ENCODE data around the gene TAL1.

DNA sequence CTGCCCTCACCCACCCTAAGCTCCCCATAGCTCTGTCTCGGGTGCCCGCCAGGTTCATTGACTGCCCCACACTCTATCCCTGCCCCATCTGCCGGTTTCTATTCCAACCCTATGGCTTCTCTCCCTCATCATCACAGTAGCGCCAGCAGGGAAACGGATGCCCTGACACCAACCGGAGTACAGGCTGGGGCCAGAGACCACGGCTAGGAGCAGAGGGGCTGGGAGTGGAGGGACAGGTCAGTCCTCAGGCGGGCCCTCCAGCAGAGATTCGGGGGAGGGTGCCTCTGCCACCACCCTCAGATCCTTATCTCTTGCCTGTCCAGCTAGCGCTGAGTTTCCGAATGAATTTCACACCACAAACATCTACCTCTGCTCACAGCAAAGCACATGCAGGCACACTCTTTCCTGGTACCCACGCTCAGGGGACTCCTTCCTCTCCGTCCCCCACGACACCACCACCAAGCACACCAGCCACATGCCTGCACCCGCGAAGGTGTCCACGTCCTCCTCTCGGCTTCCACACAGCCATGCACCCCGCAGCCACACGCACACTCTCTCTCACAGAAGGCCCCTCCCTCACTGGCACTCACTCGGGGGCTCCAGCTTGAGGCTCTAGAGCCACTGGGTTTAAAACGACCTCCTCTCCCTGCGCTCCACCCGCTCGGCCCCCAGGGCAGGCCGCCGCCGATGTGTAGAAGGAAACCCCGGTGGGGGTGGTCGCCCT is 7.2 kb downstream of the TAL1 start:
- TF ChIP-seq, protein P1, sequence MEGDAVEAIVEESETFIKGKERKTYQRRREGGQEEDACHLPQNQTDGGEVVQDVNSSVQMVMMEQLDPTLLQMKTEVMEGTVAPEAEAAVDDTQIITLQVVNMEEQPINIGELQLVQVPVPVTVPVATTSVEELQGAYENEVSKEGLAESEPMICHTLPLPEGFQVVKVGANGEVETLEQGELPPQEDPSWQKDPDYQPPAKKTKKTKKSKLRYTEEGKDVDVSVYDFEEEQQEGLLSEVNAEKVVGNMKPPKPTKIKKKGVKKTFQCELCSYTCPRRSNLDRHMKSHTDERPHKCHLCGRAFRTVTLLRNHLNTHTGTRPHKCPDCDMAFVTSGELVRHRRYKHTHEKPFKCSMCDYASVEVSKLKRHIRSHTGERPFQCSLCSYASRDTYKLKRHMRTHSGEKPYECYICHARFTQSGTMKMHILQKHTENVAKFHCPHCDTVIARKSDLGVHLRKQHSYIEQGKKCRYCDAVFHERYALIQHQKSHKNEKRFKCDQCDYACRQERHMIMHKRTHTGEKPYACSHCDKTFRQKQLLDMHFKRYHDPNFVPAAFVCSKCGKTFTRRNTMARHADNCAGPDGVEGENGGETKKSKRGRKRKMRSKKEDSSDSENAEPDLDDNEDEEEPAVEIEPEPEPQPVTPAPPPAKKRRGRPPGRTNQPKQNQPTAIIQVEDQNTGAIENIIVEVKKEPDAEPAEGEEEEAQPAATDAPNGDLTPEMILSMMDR (IDR thresholded peaks at IDR 0.05; ENCODE audit: control extremely low read depth in 1 of 3, insufficient read depth in 1 of 3, low read depth in 1 of 3, low read length in 3 of 3): no peak
- TF ChIP-seq EP300 (IDR thresholded peaks at IDR 0.05; ENCODE audit: borderline replicate concordance in 1 of 2, low read depth in 2 of 2, low read length in 2 of 2): no peak
- TF ChIP-seq TEAD4 (IDR thresholded peaks at IDR 0.05; ENCODE audit: low read depth, low read length): no peak
- TF ChIP-seq EZH2 (IDR thresholded peaks at IDR 0.05; ENCODE audit: low read depth, low read length, severe bottlenecking): peak; percentile 86
- TF ChIP-seq GABPA (IDR thresholded peaks at IDR 0.05; ENCODE audit: borderline replicate concordance, insufficient read depth, low read length): no peak
- TF ChIP-seq, protein P2, sequence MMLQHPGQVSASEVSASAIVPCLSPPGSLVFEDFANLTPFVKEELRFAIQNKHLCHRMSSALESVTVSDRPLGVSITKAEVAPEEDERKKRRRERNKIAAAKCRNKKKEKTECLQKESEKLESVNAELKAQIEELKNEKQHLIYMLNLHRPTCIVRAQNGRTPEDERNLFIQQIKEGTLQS (IDR thresholded peaks at IDR 0.05; ENCODE audit: insufficient read depth, low read depth, low read length): no peak
- TF ChIP-seq POLR2AphosphoS5 (IDR thresholded peaks at IDR 0.05; ENCODE audit: low read depth, low read length): no peak
- no peak for TF ChIP-seq CHD1 (IDR thresholded peaks at IDR 0.05; ENCODE audit: low read depth, low read length)
- TF ChIP-seq SIN3A (conservative IDR thresholded peaks at IDR 0.05 in 1 of 2, IDR thresholded peaks at IDR 0.05 in 1 of 2; ENCODE audit: low read depth in 1 of 2, low read length in 2 of 2): no peak
- TF ChIP-seq RAD21 (IDR thresholded peaks at IDR 0.05 in 1 of 2, conservative IDR thresholded peaks at IDR 0.05 in 1 of 2; ENCODE audit: low read depth in 2 of 2, low read length in 2 of 2): no peak
- TF ChIP-seq, protein P3, sequence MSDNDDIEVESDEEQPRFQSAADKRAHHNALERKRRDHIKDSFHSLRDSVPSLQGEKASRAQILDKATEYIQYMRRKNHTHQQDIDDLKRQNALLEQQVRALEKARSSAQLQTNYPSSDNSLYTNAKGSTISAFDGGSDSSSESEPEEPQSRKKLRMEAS (IDR thresholded peaks at IDR 0.05): no peak

Measured in H1 (cell line).